GM21619 (cell line): ENCODE measurements around the gene ZNF768.
"Not testable (repeated sequence)": the region's sequence is repeated elsewhere in the genome, so short reads cannot be mapped to it uniquely, and the experiment has no call there.

ENCODE experiments used
- ATAC-seq: cut with Tn5 transposase; IDR thresholded peaks from one replicate; pipeline ENCODE4 v1.9.1; 2021; ENCODE audit not compliant: unreplicated experiment

Gene ZNF768

DNA sequence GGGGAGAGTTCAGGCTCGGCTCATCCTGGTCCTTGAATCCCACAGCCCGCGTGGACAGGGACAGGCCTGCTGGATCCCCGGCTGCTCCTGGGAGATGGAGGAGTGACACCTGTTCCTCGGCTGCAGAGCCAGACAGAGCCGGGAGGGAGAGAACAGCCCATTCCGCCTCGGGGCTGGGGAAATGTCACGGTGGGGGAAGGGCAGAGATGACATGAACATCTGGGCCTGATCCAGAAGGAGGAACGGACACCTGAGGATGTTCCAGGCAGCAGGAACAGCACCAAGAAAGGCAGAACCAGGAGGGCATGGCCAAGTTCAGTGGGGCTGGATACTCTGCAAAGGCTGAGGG, 29.7 kb upstream of the ZNF768 start:
- ATAC-seq = no peak

DNA sequence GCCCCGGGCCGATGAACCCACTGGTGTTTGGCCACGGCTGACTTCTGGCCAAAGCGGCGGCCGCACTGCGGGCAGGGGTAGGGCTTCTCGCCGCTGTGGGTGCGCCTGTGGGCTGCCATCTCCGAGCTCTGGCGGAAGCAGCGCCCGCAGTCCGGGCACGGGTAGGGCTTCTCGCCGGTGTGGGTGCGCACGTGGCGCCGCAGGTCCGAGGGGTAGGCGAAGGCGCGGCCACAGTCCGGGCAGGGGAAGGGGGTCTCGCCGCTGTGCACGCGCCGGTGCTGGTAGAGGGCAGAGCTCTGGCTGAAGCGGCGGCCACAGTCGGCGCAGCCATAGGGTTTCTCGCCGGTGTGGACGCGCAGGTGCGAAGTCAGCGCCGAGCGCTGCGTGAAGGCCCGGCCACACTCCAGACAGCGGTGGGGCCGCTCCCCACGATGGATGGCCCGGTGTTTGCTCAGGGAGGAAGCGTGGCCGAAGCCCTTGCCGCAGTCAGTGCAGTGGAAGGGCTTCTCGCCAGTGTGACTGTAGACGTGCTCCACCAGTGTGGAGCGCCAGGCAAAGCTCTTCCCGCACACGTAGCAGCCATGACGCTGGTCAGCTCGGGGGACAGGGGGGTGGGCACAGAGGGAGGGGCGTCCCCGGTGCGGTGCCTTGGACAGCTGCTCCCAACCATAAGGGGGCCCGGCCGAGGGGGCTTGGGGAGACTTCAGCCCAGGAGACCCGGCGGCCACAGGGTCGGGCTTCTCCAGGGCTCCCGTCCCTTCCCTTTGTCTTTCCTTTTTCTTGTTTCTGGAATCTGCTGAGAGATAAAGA, 29.2 kb upstream of the ZNF768 start:
- no peak for ATAC-seq

DNA sequence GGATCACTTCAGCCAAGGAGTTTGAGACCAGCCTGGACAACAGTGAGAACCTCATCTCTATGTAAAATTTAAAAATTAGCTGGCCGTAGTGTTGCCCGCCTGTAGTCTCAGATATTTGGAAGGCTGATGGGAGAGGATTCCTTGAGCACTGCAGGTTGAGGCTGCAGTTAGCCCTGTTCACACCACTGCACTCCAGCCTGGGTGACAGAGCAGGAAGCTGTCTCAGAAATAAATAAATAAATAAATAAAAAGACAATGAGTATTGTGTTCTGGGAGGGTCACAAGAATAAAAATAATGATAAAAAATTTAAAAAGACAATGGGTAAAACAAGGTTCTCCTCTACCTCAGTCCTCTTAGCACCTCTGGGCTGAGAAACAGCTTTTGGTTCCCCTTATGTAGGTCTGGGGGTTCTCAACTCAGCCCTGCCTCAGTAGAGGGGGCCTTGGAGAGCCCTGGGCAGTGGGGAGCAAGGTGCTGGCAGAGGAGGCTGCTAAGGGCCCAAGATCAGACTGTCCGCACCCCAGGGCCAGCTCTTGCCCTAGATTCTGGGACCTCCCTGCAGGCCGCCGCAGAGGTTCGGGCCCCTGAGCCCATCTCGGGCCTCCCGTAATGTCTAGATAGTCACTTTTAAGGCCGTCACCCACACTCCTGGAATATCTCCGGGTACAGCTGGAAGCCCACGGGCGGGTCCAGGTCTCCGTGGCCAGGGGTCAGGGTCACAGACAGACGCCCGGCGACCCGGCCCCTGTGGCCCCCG, 28.4 kb upstream of the ZNF768 start:
- no peak for ATAC-seq

DNA sequence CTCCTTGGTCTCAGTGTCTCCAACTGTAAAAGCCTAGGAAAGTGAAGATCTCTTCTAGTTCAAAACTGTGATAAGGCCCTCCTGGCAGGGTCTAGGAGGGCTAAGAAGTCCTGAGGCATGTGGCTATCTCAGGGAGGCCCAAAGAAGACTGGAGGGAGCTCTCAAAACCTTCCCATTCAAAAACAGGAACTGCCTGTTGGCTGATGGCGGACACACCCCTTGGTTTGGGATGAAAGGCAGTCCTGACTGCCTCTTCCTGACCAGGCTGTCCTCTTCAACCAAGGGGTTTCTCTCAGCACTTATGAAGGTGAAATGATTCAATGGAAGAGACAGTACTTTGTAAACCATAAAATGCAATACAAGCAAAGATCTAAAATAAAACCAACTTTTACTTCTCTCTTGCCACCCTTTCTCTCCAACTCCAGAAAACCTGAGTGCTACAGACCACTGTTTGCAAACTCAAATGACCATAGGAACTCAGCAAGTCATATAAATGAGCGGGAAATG, 27.1 kb upstream of the ZNF768 start:
- no peak for ATAC-seq

DNA sequence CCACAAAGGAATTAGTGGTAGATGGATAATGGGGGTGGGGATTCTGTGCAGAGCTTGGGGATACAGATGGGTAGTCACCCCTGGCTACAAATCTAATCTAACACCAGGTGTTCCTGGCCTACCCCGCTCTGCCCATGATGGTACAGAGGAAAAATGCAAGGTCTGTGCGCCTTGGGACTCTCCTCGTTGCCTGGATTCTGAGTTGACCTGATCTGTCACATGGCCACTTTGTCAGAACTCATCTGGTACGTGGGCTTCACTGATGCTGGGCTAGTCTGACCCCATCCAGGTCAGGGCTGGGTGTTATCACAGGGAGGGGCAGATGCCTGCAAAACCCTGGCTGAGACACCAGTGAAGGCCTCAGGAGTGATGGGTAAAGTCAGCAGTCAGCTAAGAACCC, 26.6 kb upstream of the ZNF768 start:
- no peak for ATAC-seq

DNA sequence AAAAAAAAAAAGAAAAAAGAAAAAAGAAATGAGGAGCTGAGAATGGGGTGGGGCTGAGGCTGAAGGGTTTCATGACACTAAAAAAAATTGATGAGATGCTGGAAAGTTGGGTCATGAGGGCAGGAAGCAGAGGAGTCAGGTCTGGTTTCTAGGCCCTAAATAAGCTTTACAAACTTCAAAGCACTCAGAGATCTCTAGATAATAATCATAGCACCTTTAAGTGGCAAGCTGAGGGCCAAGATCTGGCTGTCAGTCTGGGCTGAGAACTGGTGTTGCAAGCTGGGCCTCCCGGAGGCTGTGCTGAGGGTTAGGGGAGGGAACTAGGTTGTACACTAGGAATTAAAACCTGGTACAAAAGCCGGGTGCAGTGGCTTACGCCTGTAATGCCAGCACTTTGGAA, 25.4 kb upstream of the ZNF768 start:
- no peak for ATAC-seq

DNA sequence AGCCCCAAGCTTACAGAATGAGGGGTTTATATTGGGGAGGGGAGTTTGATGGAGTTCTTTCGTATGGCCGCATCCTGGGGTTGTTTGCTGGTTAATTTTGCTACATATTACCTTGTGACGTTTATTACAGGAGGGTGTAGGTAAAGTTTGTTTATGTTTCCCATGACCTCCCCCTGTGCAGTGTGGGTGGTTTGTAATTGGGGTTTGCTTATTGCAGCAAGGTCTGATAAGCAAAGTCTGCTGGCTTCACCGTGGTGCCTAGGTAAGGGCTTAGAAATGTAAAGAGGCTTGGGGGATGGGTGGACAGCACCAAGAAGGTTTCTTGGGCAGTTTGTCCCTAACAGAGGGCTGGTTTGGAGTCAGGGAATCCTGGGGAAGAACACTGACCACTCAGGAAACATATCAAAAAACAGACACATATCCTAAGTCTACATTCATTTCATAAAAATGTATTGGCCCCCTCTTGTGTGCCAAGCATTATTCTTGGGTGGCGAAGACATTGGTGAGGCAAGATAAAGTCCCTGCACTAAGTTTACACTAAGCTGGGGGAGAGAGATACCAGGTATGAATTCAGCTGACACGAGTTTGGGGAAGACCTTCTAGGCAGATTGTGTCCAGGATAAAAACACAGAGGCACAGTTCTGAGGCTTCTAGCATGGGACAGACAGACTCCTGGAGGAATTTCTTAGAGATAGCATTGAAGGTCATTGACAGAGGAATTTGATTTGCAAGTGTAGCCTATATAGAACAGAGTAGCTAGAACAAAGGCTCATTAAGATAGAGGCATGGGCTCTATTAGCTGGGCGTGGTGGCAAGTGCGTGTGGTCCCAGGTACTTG, 22.3 kb upstream of the ZNF768 start:
- ATAC-seq = no peak

DNA sequence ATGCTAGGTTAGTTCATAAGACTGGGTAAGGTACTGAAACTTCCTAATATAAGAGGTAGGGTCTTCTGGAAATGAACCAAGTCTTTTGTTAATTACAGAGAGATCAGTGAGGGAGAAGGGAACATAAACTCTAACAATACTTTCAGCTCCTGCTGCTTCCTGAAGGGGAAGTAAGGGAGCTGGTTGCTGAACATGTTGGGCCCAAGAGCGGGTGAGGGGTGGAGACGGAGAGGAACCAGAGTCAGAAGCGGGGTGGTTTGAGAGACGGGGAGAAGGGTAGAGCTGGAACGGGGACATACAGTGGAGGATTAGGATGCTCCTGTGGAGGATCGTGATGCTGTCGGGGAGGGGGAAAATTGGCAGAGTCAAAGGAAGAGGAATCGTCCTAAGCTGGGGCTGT, 19.7 kb upstream of the ZNF768 start:
- no peak for ATAC-seq

DNA sequence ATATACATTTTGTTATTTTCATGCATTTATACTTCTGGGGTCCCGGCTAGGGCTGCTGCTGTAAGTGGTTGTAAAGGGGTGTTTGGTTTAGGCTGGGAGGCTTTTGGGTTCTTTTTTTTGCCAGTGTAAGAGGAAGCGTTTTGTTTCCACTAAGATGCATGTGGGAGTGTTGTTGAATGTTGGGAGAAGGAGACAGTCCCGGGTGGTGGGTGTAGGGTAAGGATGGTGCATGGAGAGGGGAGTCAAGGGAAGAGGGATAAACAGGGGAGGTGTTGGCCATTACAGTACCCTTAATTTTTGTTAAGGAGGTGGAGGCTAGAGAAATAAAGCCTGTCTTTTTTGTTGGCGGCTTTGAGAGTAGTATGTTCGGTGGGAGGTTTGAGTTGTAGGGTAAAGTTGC, 16.7 kb upstream of the ZNF768 start:
- no peak for ATAC-seq

DNA sequence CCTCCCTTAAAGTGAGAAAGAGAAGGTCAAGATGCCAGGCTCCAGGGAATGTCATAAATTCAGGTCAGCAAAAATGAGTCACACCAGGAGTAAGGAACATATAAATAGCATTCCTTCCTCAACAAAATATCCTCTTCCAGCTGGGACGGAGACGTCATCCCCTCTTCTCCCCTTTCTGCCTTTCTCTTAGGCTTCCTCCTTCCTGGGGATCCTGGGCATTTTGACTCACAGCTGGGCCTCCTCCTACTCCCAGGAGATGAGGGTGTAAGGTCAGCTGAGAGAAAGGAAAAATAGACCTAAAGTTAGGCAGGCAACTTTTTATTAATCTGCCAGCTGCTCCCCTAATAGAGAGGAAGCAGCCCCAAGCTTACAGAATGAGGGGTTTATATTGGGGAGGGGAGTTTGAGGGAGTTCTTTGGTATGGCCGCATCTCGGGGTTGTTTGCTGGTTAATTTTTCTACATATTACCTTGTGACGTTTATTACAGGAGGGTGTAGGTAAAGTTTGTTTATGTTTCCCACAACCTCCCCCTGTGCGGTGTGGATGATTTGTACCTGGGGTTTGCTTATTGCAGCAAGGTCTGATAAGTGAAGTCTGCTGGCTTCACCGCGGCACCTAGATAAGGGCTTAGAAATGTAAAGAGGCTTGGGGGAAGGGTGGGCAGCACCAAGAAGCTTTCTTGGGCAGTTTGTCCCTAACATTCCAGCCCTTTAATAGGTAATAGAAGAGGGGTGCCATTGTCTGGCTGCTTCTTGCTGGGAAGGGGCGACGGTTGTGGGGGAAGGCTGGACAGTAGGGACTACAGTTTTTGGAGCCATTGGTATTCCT, 15.3 kb upstream of the ZNF768 start:
- ATAC-seq = no peak

DNA sequence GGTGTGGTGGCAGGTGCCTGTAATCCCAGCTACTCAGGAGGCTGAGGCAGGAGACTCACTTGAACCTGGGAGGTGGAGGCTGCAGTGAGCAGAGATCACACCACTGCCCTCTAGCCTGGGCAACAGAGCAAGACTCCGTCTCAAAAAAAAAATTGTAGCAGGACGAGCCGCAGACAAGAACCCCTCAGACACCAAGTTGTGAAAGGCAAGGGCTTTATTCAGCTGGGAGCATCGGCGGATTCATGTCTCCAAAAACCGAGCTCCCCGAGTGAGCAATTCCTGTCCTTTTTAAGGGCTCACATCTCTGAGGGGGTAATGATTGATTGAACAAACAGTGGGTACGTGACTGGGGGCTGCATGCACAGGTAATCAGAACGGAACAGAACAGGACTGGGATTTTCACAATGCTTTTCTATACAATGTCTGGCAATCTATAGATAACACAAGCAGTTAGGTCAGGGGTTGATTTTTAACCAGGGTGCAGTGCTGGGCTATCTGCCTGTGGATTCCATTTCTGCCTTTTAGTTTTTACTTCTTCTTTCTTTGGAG, 14.6 kb upstream of the ZNF768 start:
- ATAC-seq = not testable (repeated sequence)

DNA sequence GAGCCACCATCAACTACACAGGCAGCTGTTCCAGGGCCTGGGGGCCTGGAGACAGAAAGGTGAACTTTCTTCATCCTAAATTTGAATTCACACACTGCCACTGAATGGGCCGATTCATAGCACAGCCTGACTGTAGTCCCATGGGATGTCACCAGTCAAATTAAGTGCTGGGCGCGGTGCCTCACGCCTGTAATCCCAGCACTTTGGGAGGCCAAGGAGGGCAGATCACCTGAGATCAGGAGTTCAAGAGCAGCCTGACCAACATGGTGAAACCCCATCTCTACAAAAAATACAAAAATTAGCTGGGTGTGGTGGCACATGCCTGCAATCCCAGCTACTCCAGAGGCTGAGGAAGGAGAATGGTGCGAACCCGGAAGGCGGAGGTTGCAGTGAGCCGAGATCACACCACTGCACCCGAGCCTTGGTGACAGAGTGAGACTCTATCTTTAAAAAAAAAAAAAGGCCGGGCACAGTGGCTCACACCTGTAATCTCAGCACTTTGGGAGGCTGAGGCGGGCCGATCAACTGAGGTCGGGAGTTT, 13.7 kb upstream of the ZNF768 start:
- ATAC-seq = not testable (repeated sequence)

DNA sequence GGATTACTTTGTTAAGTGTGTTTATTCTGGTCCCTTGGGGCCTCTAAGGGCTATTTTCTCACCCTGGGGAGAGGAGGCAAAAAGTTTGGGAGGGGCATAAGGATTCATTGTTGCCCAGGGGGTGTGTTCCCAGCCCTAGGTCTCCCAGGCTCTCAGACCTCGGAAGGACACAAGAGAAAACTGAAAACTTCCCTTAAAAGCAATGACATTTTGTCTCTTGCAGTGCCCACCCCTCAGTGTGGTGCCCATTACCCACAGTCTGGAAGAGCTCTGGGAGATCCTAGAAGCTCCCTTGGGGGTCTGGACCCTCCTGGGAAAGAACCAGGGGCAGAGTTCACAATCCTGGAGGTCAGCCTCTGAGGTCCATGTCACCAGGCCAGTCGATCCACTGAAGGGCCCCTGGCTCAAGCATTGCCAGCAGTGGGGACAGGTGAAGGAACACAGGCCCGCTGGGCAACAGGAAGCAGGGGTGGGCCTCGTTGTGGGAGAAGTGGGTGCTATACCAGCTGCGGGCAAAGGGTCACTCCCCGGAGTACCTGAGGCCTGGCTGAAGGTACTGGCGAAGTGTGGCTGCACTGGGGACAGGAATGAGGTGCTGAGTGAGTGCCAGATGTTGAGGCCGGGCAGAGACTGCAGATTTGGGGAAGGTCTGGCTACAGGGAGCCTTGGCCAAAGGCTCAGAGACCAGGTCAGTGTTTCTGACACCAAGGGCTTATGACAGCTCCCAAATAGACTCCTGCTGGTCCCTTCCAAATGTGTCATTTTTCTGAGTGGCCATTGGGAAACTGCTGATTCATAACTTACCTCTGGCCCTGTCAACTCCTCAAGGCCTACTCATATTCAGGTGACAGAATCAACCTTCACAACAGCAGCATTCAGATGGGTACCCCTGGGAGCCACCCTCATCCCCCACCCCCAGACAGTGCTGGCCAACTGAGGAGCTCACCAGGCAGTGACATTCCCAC, 12.9 kb upstream of the ZNF768 start:
- no peak for ATAC-seq

DNA sequence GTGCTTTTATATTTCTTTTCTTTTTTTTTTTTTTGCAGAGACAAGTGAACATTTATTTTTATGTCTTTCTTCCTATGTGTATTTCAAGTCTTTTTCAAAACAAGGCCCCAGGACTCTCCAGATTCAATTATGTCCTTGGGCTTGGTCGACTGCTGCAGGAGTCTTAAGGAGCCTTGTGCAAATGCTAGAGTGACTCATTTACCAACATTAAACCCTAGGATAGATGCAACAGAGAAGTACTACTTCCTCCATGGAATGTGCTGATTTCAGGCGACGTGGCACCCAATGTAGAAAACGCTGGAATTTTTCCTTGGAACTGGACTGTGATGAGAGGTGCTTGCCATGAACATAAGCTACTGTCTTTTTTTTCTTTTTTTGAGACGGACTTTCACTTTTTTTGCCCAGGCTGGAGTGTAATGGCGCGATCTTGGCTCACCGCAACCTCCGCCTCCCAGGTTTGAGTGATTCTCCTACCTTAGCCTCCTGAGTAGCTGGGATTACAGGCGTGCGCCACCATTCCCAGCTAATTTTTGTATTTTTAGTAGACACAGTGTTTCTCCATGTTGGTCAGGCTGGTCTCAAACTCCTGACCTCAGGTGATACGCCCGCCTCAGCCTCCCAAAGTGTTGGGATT, 10.1 kb upstream of the ZNF768 start:
- ATAC-seq = not testable (repeated sequence)

DNA sequence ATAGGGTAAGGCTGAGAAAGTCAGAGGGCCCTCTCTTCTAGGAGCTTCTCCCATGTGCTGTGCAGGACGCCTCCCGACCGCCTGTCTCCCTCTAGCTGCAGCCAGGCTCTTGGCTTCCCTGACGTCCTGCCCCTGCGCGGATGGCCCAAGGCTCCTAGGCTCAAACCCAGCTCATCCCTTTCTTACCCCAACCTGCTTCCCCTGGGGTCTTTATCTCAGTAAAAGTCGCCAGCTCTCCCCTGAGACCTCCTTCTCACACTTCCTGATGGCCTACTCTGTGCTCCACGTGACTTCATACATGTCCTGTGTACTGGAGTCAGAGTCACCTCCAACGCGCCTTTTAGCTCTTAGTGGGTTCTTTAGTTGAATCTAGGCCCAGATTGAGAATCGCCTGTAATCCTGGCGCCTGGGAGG, 9.4 kb upstream of the ZNF768 start:
- ATAC-seq = peak; percentile 43

DNA sequence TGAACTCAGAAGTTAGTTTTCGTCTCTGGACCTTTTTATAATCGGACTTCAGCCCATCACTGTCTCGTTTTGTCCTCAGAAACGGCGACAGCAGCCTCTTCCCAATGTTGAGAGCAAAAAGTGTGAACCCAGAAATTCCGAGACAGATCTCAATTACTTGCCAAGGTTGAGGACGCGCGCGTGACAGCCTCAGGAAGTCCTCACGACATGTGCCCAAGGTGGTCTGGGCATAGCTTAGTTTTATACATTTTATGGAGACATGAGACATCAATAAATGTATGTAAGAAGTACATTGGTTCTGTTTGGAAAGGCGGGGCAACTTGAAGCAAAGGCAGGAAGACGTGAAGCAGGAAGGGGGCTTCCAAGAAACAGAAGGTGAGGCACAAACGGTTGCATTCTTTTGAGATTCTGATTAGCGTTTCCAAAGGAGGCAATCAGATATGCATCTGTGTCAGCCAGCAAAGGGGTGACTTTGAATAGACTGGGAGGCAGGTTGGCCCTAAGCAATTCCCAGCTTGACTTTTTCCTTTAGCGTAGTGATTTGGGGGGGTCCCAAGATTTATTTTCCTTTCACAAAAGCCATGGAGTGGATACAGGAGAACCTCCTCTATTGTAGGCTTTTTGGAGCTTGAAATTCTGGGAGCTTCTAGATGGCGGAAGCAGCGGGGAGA, 8.9 kb upstream of the ZNF768 start:
- ATAC-seq = no peak

DNA sequence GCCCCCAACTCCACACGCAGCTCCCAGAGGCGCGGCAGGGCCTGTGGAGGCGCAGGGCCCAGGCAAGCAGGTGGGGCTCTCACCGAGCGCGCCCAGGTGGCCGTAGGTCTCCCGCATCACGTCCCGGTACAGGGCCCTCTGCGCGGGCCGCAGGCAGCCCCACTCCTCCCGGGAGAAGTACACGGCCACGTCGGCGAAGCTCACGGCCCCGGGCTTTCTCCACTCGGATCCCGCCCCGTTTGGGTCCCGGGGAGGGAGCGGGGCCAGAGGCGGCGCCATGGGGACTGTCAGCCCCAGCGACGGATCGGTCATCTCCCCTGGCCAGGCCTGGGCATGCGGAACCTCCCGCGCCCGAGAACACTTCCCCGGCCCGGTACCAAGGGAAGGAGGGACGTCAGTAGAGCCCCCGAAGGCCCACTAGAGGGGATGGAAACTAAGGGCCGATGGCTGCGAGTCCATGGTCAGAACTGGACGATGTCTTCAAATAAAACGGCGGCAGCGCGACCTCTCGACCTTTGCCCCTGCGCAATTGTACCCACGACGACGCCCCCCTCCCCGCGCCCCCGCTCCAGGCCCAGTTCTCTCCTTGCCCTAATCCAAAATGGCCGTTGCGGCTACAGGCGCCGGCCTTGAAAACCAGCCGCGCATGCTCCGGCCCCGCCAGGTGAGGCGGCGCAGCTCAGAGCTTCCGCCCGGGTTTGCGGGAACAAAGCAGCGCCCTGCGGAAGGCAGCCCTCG, 8.2 kb upstream of the ZNF768 start, which contains the start of gene ZNF747:
ZNF747 (minus strand) TSS at position 491 of the 738 bp plus-strand sequence; CDS start at position 312, 179 bp downstream.
- ATAC-seq = peak; percentile 48
